HG03280 (cell line): Measurements from ENCODE around the gene ADGRL4.

Experiments used
- ATAC-seq: cut with Tn5 transposase; IDR thresholded peaks from one replicate; pipeline ENCODE4 v1.9.1; 2021; ENCODE audit warnings: mild to moderate bottlenecking, moderate library complexity; ENCODE audit not compliant: unreplicated experiment

ADGRL4 gene

DNA sequence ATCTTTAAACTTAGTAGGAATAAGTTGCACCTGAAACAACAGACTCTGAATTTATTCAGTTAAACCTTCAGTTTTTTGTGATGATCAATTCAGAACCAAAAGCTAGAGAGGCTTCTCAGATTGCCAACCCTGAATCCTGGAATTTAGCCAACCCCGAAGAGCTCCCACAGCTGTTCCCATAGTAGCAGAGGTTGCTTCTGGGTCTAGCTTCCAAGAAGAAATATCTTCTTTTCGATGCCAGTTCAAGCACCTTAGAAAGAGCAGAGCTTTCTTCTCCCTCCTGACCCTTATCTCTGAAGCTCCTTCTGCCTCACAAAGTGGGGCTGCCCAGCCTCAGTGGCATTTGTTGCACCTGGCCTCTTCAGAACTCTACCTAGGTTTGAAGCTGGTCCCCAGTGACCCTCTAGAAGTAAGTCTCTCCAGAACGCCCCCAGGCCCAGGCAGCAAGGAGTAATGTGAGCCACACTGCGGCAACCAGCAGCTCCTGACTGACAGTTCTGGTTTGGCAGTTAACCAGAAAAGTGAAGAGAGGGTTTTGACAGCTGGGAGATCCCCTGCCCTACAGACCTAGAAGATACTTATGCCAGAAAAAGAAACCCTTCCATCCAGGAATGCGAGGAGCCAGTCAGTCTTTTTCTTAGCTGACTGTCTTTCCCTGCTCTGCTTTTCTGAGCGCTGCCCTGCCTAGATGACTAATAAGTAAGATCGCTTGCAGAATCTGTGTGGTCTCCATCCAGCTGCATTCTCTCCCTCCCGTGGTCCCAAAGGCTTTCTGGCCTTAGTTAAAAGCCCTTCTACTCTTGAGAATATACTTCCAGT lies 165.9 kb downstream of the ADGRL4 start:
- ATAC-seq = no peak
